HepG2 (cell line): ENCODE measurements around the gene FXYD4. TPM values are rescaled to one million over a fixed set of nuclear protein-coding genes. Genes with fewer than 3 reads are reported as not detected.

Experiments
- CCDC6 ChIP-seq: sonication (generic); formaldehyde crosslinking; IDR thresholded peaks from 2 replicates; pipeline ENCODE4 v1.8.1; 2022; ENCODE audit warnings: mild to moderate bottlenecking, missing genetic modification reagents, moderate library complexity
- DNMT3B ChIP-seq: conservative IDR thresholded peaks from 2 replicates; pipeline ENCODE4 v1.6.1; 2016; ENCODE audit warnings: missing biosample characterization, control low read depth
- ETV6 ChIP-seq: sonication (generic); formaldehyde crosslinking; conservative IDR thresholded peaks from 2 replicates; pipeline ENCODE4 v1.4.0; 2020; ENCODE audit warnings: missing genetic modification reagents
- KDM1A ChIP-seq: IDR thresholded peaks from 2 replicates; pipeline ENCODE4 v1.6.1; 2016; ENCODE audit warnings: missing compliant biosample characterization
- MXI1 ChIP-seq: IDR thresholded peaks from 3 replicates; pipeline ENCODE4 v1.6.1; 2012; ENCODE audit warnings: low read depth, low read length, inconsistent platforms, borderline replicate concordance
- SMC3 ChIP-seq: IDR thresholded peaks from 2 replicates; pipeline ENCODE4 v1.6.1; 2011; ENCODE audit warnings: low read length, improper control_type of control experiment
- SNAPC2 ChIP-seq: sonication (generic); formaldehyde crosslinking; IDR thresholded peaks from 2 replicates; pipeline ENCODE4 v1.8.1; 2022; ENCODE audit warnings: mild to moderate bottlenecking, missing genetic modification reagents
- SRY ChIP-seq: sonication (generic); formaldehyde crosslinking; IDR thresholded peaks from 2 replicates; pipeline ENCODE4 v1.8.0; 2022; ENCODE audit warnings: mild to moderate bottlenecking, missing genetic modification reagents
- XRCC5 ChIP-seq: fragments of 200-400 bp; formaldehyde crosslinking; optimal IDR thresholded peaks from 2 replicates; pipeline ENCODE3; 2017; ENCODE audit warnings: mild to moderate bottlenecking, low read length
- ZBTB3 ChIP-seq: sonication (generic); formaldehyde crosslinking; IDR thresholded peaks from 2 replicates; pipeline ENCODE4 v1.4.0; 2020; ENCODE audit warnings: low read depth, mild to moderate bottlenecking, moderate library complexity, missing genetic modification reagents, borderline replicate concordance
- ZFYVE20 ChIP-seq: sonication (generic); formaldehyde crosslinking; IDR thresholded peaks from 2 replicates; pipeline ENCODE4 v1.8.0; 2023; ENCODE audit warnings: low read depth, mild to moderate bottlenecking, moderate library complexity, missing genetic modification reagents, borderline replicate concordance
- ZNF430 ChIP-seq: sonication (generic); formaldehyde crosslinking; IDR thresholded peaks from 2 replicates; pipeline ENCODE4 v1.9.0; 2021; ENCODE audit warnings: mild to moderate bottlenecking, missing genetic modification reagents
- ZNF510 ChIP-seq: sonication (generic); formaldehyde crosslinking; IDR thresholded peaks from 2 replicates; pipeline ENCODE4 v1.4.0; 2020; ENCODE audit warnings: low read depth, mild to moderate bottlenecking, missing genetic modification reagents
- ZNF577 ChIP-seq: sonication (generic); formaldehyde crosslinking; IDR thresholded peaks from 2 replicates; pipeline ENCODE4 v1.4.0; 2020; ENCODE audit warnings: mild to moderate bottlenecking, low read depth, missing genetic modification reagents, borderline replicate concordance
- ZNF883 ChIP-seq: sonication (generic); formaldehyde crosslinking; IDR thresholded peaks from 2 replicates; pipeline ENCODE4 v1.5.1; 2020; ENCODE audit warnings: mild to moderate bottlenecking, missing genetic modification reagents; ENCODE audit errors: not compliant biosample characterization
- ZSCAN31 ChIP-seq: sonication (generic); formaldehyde crosslinking; IDR thresholded peaks from 2 replicates; pipeline ENCODE4 v1.5.0; 2020; ENCODE audit warnings: low read depth, mild to moderate bottlenecking, missing genetic modification reagents
- polyA plus RNA-seq, 8 experiments: library from polyadenylated mRNA; depleted of rRNA in 3 of 8; stranded (reverse) in 7 of 8; unstranded in 1 of 8; fragments of >200 nt; fragmentation: Illumina TruSeq in 4 of 8; extraction: Trizol in 4 of 8; gene quantifications; 2 replicates each; pipeline versions ENCODE4 v1.2.1 to v1.2.3, GENCODE V29; 2011 to 2016; ENCODE audit warnings: low read depth in 4 of 8, missing spikeins in 1 of 8, mixed read lengths in 1 of 8; ENCODE audit not compliant: insufficient read depth in 1 of 8
- total RNA-seq, 5 experiments: library from RNA; depleted of rRNA; stranded (reverse); fragments of >200 nt; fragmentation: Illumina TruSeq; extraction: Trizol; gene quantifications; 2 replicates each; pipeline ENCODE4 v1.2.3, GENCODE V29; 2016; ENCODE audit warnings: low read depth in 1 of 5
- TF ChIP-seq, protein P1 (sequence below): sonication (generic); formaldehyde crosslinking; IDR thresholded peaks from 2 replicates; pipeline ENCODE4 v1.8.1; 2023; ENCODE audit warnings: mild to moderate bottlenecking, missing genetic modification reagents
- TF ChIP-seq, protein P2 (sequence below): sonication (generic); formaldehyde crosslinking; IDR thresholded peaks from 2 replicates; pipeline ENCODE4 v1.8.1; 2023; ENCODE audit warnings: mild to moderate bottlenecking, missing genetic modification reagents, borderline replicate concordance
- TF ChIP-seq, protein P3 (sequence below): sonication (generic); formaldehyde crosslinking; IDR thresholded peaks from 2 replicates; pipeline ENCODE4 v1.4.0; 2020; ENCODE audit warnings: mild to moderate bottlenecking, missing genetic modification reagents
- TF ChIP-seq, protein P4 (sequence below): IDR thresholded peaks from 2 replicates; pipeline ENCODE4 v1.6.1; 2016; ENCODE audit warnings: control low read depth
- TF ChIP-seq, protein P5 (sequence below): sonication (generic); formaldehyde crosslinking; IDR thresholded peaks from 2 replicates; pipeline ENCODE4 v1.5.1; 2020; ENCODE audit warnings: mild to moderate bottlenecking, moderate library complexity, missing genetic modification reagents
- TF ChIP-seq, protein P6 (sequence below): sonication (generic); formaldehyde crosslinking; IDR thresholded peaks from 2 replicates; pipeline ENCODE4 v1.5.0; 2020; ENCODE audit warnings: missing genetic modification reagents

The FXYD4 gene
- total and polyA plus RNA-seq, 2 of the 13 experiments (the other 11 are each of a cell fraction or from before 2014, with no cell fraction given), result not detected

DNA sequence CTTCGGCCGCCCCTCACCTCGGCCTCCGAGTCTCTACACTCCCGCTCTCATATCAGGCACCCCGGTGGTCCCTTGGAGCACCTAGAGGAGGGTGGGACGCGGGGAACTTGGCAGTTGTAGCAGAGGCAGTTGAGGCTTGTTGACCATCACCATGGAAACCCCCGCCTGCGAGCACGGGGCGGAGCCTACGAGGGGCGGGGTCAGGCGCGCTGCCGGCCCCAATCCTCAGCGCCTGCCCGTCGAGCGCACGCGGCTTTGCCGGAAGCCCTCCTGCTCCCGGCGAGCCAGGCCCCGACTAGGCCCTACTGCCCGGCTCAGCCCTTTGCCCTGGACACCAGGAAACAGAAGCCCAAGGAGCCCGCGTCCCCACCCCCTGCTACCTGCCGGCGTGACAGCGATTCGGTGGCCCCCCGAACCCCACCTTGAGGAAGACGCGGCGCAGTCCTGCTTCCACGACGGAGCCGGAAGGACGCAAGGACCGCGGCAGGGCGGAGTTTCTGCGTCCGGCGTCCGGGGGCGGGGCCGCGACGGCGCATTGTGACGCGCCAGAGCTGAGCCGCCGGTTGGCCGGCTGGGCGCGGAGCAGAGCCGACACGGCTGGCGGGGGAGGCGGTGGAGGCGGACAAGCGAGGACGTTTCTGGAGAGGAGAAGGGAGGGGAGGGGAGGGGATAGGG lies 37.4 kb downstream of the FXYD4 start, which contains the start of gene HNRNPF (continued):
- TF ChIP-seq, protein P1, sequence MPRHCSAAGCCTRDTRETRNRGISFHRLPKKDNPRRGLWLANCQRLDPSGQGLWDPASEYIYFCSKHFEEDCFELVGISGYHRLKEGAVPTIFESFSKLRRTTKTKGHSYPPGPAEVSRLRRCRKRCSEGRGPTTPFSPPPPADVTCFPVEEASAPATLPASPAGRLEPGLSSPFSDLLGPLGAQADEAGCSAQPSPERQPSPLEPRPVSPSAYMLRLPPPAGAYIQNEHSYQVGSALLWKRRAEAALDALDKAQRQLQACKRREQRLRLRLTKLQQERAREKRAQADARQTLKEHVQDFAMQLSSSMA (CRISPR knock-in tag), result 0 out of 2 replicates have a peak, but pooled peaks have one; percentile 50
- TF ChIP-seq ETV6, result peak; percentile 72; the same call in 1 of the 2 replicates
- no peak; the same call in 1 of the 2 replicates for TF ChIP-seq SNAPC2 (CRISPR knock-in tag)
- peak; percentile 75; the same call in 1 of the 2 replicates for TF ChIP-seq ZSCAN31
- TF ChIP-seq, protein P2, sequence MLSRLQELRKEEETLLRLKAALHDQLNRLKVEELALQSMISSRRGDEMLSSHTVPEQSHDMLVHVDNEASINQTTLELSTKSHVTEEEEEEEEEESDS (CRISPR knock-in tag), result no peak
- no peak for TF ChIP-seq ZNF577 (CRISPR knock-in tag)
- TF ChIP-seq ZFYVE20, result peak; percentile 90; the same call in 1 of the 2 replicates
- TF ChIP-seq, protein P3, sequence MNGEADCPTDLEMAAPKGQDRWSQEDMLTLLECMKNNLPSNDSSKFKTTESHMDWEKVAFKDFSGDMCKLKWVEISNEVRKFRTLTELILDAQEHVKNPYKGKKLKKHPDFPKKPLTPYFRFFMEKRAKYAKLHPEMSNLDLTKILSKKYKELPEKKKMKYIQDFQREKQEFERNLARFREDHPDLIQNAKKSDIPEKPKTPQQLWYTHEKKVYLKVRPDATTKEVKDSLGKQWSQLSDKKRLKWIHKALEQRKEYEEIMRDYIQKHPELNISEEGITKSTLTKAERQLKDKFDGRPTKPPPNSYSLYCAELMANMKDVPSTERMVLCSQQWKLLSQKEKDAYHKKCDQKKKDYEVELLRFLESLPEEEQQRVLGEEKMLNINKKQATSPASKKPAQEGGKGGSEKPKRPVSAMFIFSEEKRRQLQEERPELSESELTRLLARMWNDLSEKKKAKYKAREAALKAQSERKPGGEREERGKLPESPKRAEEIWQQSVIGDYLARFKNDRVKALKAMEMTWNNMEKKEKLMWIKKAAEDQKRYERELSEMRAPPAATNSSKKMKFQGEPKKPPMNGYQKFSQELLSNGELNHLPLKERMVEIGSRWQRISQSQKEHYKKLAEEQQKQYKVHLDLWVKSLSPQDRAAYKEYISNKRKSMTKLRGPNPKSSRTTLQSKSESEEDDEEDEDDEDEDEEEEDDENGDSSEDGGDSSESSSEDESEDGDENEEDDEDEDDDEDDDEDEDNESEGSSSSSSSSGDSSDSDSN (CRISPR knock-in tag), result peak; percentile 54; the same call in 1 of the 2 replicates
- peak; percentile 92; the same call in 2 of the 3 replicates for TF ChIP-seq MXI1
- peak; percentile 87 for TF ChIP-seq SRY (CRISPR knock-in tag)
- TF ChIP-seq CCDC6, result peak; percentile 78; the same call in 1 of the 2 replicates
- TF ChIP-seq ZBTB3 (CRISPR knock-in tag), result peak; percentile 21; the same call in 1 of the 2 replicates
- TF ChIP-seq ZNF430 (CRISPR knock-in tag), result peak; percentile 80; the same call in 1 of the 2 replicates
- TF ChIP-seq SMC3, result no peak
- TF ChIP-seq ZNF883, result peak; percentile 65
- TF ChIP-seq, protein P4, sequence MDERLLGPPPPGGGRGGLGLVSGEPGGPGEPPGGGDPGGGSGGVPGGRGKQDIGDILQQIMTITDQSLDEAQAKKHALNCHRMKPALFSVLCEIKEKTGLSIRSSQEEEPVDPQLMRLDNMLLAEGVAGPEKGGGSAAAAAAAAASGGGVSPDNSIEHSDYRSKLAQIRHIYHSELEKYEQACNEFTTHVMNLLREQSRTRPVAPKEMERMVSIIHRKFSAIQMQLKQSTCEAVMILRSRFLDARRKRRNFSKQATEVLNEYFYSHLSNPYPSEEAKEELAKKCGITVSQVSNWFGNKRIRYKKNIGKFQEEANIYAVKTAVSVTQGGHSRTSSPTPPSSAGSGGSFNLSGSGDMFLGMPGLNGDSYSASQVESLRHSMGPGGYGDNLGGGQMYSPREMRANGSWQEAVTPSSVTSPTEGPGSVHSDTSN (CRISPR knock-in tag), result no peak
- TF ChIP-seq DNMT3B (CRISPR knock-in tag), result 0 out of 2 replicates have a peak, but pooled peaks have one; percentile 67
- TF ChIP-seq, protein P5, sequence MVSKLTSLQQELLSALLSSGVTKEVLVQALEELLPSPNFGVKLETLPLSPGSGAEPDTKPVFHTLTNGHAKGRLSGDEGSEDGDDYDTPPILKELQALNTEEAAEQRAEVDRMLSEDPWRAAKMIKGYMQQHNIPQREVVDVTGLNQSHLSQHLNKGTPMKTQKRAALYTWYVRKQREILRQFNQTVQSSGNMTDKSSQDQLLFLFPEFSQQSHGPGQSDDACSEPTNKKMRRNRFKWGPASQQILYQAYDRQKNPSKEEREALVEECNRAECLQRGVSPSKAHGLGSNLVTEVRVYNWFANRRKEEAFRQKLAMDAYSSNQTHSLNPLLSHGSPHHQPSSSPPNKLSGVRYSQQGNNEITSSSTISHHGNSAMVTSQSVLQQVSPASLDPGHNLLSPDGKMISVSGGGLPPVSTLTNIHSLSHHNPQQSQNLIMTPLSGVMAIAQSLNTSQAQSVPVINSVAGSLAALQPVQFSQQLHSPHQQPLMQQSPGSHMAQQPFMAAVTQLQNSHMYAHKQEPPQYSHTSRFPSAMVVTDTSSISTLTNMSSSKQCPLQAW (CRISPR knock-in tag), result peak; percentile 94
- no peak for TF ChIP-seq ZNF510
- no peak for TF ChIP-seq KDM1A (CRISPR knock-in tag)
- no peak for TF ChIP-seq XRCC5
- TF ChIP-seq, protein P6, sequence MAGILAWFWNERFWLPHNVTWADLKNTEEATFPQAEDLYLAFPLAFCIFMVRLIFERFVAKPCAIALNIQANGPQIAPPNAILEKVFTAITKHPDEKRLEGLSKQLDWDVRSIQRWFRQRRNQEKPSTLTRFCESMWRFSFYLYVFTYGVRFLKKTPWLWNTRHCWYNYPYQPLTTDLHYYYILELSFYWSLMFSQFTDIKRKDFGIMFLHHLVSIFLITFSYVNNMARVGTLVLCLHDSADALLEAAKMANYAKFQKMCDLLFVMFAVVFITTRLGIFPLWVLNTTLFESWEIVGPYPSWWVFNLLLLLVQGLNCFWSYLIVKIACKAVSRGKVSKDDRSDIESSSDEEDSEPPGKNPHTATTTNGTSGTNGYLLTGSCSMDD (CRISPR knock-in tag), result no peak
